H9 (cell line): Measurements from ENCODE around the gene SUN2. TPM values are rescaled to one million over a fixed set of nuclear protein-coding genes. Genes with fewer than 3 reads are reported as not detected.

Source experiments
- DNase-seq: peaks from one replicate; pipeline ENCODE4 v3.0.0-alpha.2; 2017
- H2AFZ ChIP-seq: one replicate; pipeline ENCODE4 v1.6.1; 2013; ENCODE audit warnings: mild to moderate bottlenecking, low read length, control low read depth, moderate library complexity
- H2AK5ac ChIP-seq: 2 replicates; pipeline ENCODE4 v1.6.1; 2013; ENCODE audit warnings: low read length, control low read depth, mixed read lengths; ENCODE audit not compliant: insufficient read length
- H2BK120ac ChIP-seq: one replicate; pipeline ENCODE4 v1.6.1; 2013; ENCODE audit warnings: low read depth, mild to moderate bottlenecking, low read length, control low read depth, inconsistent platforms; ENCODE audit not compliant: poor library complexity, severe bottlenecking
- H2BK12ac ChIP-seq: 2 replicates; pipeline ENCODE4 v1.6.1; 2013; ENCODE audit warnings: low read length, control low read depth, mixed read lengths, low read depth; ENCODE audit not compliant: insufficient read length
- H2BK15ac ChIP-seq: 2 replicates; pipeline ENCODE4 v1.6.1; 2013; ENCODE audit warnings: low read depth, low read length, control low read depth
- H2BK20ac ChIP-seq: one replicate; pipeline ENCODE4 v1.6.1; 2013; ENCODE audit warnings: low read depth, mild to moderate bottlenecking, low read length, control low read depth, inconsistent platforms; ENCODE audit not compliant: poor library complexity, severe bottlenecking
- H2BK5ac ChIP-seq: 2 replicates; pipeline ENCODE4 v1.6.1; 2013; ENCODE audit warnings: low read length, control low read depth, mixed read lengths; ENCODE audit not compliant: insufficient read length
- H3K14ac ChIP-seq: 2 replicates; pipeline ENCODE4 v1.6.1; 2013; ENCODE audit warnings: low read length, control low read depth; ENCODE audit not compliant: insufficient read depth
- H3K18ac ChIP-seq: 2 replicates; pipeline ENCODE4 v1.6.1; 2013; ENCODE audit warnings: low read depth, mild to moderate bottlenecking, mixed read lengths, low read length, control low read depth; ENCODE audit not compliant: insufficient read length
- H3K23ac ChIP-seq: 2 replicates; pipeline ENCODE4 v1.6.1; 2013; ENCODE audit warnings: low read length, control low read depth, mixed read lengths, low read depth; ENCODE audit not compliant: insufficient read length
- H3K23me2 ChIP-seq: 2 replicates; pipeline ENCODE4 v1.6.1; 2013; ENCODE audit warnings: low read depth, mild to moderate bottlenecking, mixed read lengths, low read length, control low read depth; ENCODE audit not compliant: insufficient read length, poor library complexity, severe bottlenecking
- H3K27ac ChIP-seq: 2 replicates; pipeline ENCODE4 v1.5.1; 2013; ENCODE audit warnings: low read length, control low read depth, mixed read lengths, low read depth; ENCODE audit not compliant: insufficient read length
- H3K27me3 ChIP-seq: 2 replicates; pipeline ENCODE4 v1.6.1; 2013; ENCODE audit warnings: low read length, control low read depth, inconsistent platforms; ENCODE audit not compliant: insufficient read depth
- H3K4ac ChIP-seq: 2 replicates; pipeline ENCODE4 v1.6.1; 2013; ENCODE audit warnings: low read depth, mild to moderate bottlenecking, control low read depth, inconsistent platforms, low read length, moderate library complexity
- H3K4me1 ChIP-seq: 2 replicates; pipeline ENCODE4 v1.6.1; 2013; ENCODE audit warnings: low read length, control low read depth, inconsistent platforms; ENCODE audit not compliant: insufficient read depth
- H3K4me2 ChIP-seq: 2 replicates; pipeline ENCODE4 v1.6.1; 2013; ENCODE audit warnings: low read length, control low read depth, mixed read lengths; ENCODE audit not compliant: insufficient read length, insufficient read depth
- H3K56ac ChIP-seq: 2 replicates; pipeline ENCODE4 v1.6.1; 2013; ENCODE audit warnings: low read depth, mild to moderate bottlenecking, mixed read lengths, low read length, control low read depth; ENCODE audit not compliant: insufficient read length
- H3K79me1 ChIP-seq: 2 replicates; pipeline ENCODE4 v1.6.1; 2013; ENCODE audit warnings: low read depth, mild to moderate bottlenecking, moderate library complexity, low read length, control low read depth, inconsistent platforms; ENCODE audit not compliant: insufficient read depth, poor library complexity, severe bottlenecking
- H3K79me2 ChIP-seq: 2 replicates; pipeline ENCODE4 v1.6.1; 2013; ENCODE audit warnings: low read length, control low read depth, inconsistent platforms; ENCODE audit not compliant: insufficient read depth
- H3K9ac ChIP-seq: 2 replicates; pipeline ENCODE4 v1.6.1; 2013; ENCODE audit warnings: low read length, control low read depth, mixed read lengths; ENCODE audit not compliant: insufficient read length; ENCODE audit errors: extremely low read depth
- H3K9me3 ChIP-seq: one replicate; pipeline ENCODE4 v1.6.1; 2013; ENCODE audit warnings: low read depth, low read length, inconsistent platforms; ENCODE audit not compliant: control insufficient read depth
- H3T11ph ChIP-seq: one replicate; pipeline ENCODE4 v1.6.1; 2013; ENCODE audit warnings: mild to moderate bottlenecking, low read length, control low read depth, inconsistent platforms
- H4K20me1 ChIP-seq: one replicate; pipeline ENCODE4 v1.6.1; 2013; ENCODE audit not compliant: control insufficient read depth, insufficient read length, insufficient read depth
- H4K5ac ChIP-seq: 2 replicates; pipeline ENCODE4 v1.6.1; 2013; ENCODE audit warnings: low read depth, mild to moderate bottlenecking, mixed read lengths, low read length, control low read depth; ENCODE audit not compliant: insufficient read length
- H4K8ac ChIP-seq: replicated peaks from 2 replicates; pipeline ENCODE4 v1.6.1; 2013; ENCODE audit warnings: low read length, control low read depth, mixed read lengths, low read depth; ENCODE audit not compliant: insufficient read length
- H4K91ac ChIP-seq: 2 replicates; pipeline ENCODE4 v1.6.1; 2013; ENCODE audit warnings: low read depth, mild to moderate bottlenecking, moderate library complexity, mixed read lengths, low read length, control low read depth; ENCODE audit not compliant: insufficient read length
- H3K27ac Mint-ChIP-seq, 3 experiments: 2 replicates in 2 of 3; 3 replicates in 1 of 3; pipeline ENCODE4 v1.8.0; 2020 to 2021; ENCODE audit warnings: mixed read lengths in 3 of 3, mild to moderate bottlenecking in 1 of 3, moderate library complexity in 1 of 3
- H3K27me3 Mint-ChIP-seq: 2 replicates; pipeline ENCODE4 v1.8.0; 2021; ENCODE audit warnings: low read depth, mild to moderate bottlenecking, moderate library complexity, mixed read lengths
- H3K36me3 Mint-ChIP-seq, 3 experiments: 2 replicates in 2 of 3; 3 replicates in 1 of 3; pipeline ENCODE4 v1.8.0; 2020 to 2021; ENCODE audit warnings: low read depth in 3 of 3, mixed read lengths in 3 of 3; ENCODE audit not compliant: insufficient read depth in 1 of 3
- H3K4me1 Mint-ChIP-seq, 2 experiments: 2 replicates each; pipeline ENCODE4 v1.8.0; 2020; ENCODE audit warnings: mixed read lengths in 2 of 2
- H3K4me3 Mint-ChIP-seq, 2 experiments: 2 replicates in 1 of 2; 3 replicates in 1 of 2; pipeline ENCODE4 v1.8.0; 2020 to 2021; ENCODE audit warnings: mild to moderate bottlenecking in 2 of 2, mixed read lengths in 2 of 2, moderate library complexity in 1 of 2
- H3K9me3 Mint-ChIP-seq, 2 experiments: 2 replicates in 1 of 2; 3 replicates in 1 of 2; pipeline ENCODE4 v1.8.0; 2020; ENCODE audit warnings: mild to moderate bottlenecking in 2 of 2, mixed read lengths in 2 of 2, moderate library complexity in 1 of 2
- WGBS: extraction: QIAGEN DNeasy Blood & Tissue Kit; methylation state at CpG from one replicate; pipeline ENCODE4 v1.1.7; 2013; ENCODE audit warnings: missing lambda C conversion rate, low lambda C conversion rate, mixed read lengths; ENCODE audit not compliant: insufficient read length; ENCODE audit errors: extremely low coverage; 5-methylcytosine and 5-hydroxymethylcytosine counted together
- total RNA-seq: library from RNA; stranded (reverse); gene quantifications from 2 replicates; pipeline ENCODE4 v1.2.1, GENCODE V29; 2021
- TF ChIP-seq, protein P1 (sequence below): fragments of 200-600 bp; sonication (generic); conservative IDR thresholded peaks from 3 replicates; pipeline ENCODE4 v1.8.0; 2021; ENCODE audit warnings: antibody characterized with exemption, mild to moderate bottlenecking

SUN2 gene
- total RNA-seq, 1 experiment from 2014 or later = 12.0 TPM

DNA sequence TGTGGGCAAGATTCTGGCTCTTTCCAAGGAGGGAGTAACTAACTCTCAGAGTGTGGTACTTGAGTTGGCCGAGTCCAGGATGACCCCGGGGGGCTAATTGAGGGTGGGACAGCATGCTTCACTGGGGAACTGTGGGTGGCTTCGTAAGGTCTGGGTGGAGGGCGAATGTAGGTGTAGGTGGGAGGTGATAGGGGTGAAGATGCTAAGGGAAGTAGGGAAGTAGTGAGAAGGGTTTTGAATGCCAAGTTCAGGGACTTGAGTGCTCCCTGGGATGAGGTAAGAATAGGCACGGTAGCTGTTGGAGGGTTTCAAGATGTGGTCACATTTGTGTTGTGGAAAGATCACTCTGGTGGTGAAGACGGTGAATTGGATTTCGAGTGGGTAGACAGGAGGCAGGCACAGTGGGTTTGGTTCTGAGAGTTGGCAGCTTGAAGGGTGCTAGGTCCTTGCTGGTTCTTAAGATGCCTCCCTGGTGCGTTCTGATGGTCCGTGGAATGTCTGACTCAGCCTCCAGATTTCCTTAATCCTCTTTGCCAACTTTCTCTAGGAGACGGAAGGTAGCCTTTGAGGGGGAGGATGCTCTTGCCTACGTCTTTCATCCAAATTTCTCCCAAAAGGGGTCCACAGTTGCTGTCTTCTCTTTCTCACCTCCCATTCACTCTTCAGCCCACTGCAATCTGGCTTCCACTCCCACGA lies 40.6 kb upstream of the SUN2 start:
- Mint-ChIP-seq H3K27ac (no peak overlapping the region), H3K9me3 (no peaks in the 10 kb centered on the region), H3K36me3 (no peaks in the 10 kb centered on the region), H3K4me3 (no peak overlapping the region), H3K4me1 (peaks cover 15 to 21% of the 10 kb centered on the region in 2 experiments), H3K27me3 (peaks cover 55% of the 10 kb centered on the region)
- Histone ChIP-seq H3K79me2 (no peaks in the 10 kb centered on the region), H3T11ph (no peak overlapping the region), H4K5ac (no peak overlapping the region), H3K4me2 (no peak overlapping the region), H2AK5ac (no peak overlapping the region), H4K8ac (no peak overlapping the region), H3K23ac (no peak overlapping the region), H2AFZ (no peak overlapping the region), H3K9ac (no peak overlapping the region), H3K23me2 (no peaks in the 10 kb centered on the region), H2BK15ac (no peak overlapping the region), H4K91ac (no peak overlapping the region), H3K56ac (no peak overlapping the region), H2BK20ac (no peak overlapping the region), H3K4ac (no peak overlapping the region), H3K27ac (no peak overlapping the region), H3K9me3 (no peaks in the 10 kb centered on the region), H3K27me3 (no peaks in the 10 kb centered on the region), H3K18ac (no peak overlapping the region), H2BK12ac (no peak overlapping the region), H2BK5ac (no peak overlapping the region), H3K4me1 (no peaks in the 10 kb centered on the region), H3K14ac (no peak overlapping the region), H3K79me1 (no peaks in the 10 kb centered on the region), H2BK120ac (no peak overlapping the region), H4K20me1 (no peaks in the 10 kb centered on the region)
- TF ChIP-seq, protein P1, sequence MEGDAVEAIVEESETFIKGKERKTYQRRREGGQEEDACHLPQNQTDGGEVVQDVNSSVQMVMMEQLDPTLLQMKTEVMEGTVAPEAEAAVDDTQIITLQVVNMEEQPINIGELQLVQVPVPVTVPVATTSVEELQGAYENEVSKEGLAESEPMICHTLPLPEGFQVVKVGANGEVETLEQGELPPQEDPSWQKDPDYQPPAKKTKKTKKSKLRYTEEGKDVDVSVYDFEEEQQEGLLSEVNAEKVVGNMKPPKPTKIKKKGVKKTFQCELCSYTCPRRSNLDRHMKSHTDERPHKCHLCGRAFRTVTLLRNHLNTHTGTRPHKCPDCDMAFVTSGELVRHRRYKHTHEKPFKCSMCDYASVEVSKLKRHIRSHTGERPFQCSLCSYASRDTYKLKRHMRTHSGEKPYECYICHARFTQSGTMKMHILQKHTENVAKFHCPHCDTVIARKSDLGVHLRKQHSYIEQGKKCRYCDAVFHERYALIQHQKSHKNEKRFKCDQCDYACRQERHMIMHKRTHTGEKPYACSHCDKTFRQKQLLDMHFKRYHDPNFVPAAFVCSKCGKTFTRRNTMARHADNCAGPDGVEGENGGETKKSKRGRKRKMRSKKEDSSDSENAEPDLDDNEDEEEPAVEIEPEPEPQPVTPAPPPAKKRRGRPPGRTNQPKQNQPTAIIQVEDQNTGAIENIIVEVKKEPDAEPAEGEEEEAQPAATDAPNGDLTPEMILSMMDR = no peak
- 100% methylated on average over 1 of the region's 12 CpGs for WGBS
- DNase-seq = no peak
